HepG2 (cell line): Measurements from ENCODE around the gene CHL1.

Source experiments
- SP4 ChIP-seq: sonication (generic); formaldehyde crosslinking; IDR thresholded peaks from 2 replicates; pipeline ENCODE4 v1.8.1; 2023; ENCODE audit warnings: mild to moderate bottlenecking, missing genetic modification reagents
- ZNF558 ChIP-seq: sonication (generic); formaldehyde crosslinking; IDR thresholded peaks from 2 replicates; pipeline ENCODE4 v1.9.0; 2022; ENCODE audit warnings: mild to moderate bottlenecking, missing genetic modification reagents, borderline replicate concordance

- TF ChIP-seq ZNF558 (CRISPR knock-in tag) (no peak), SP4 (no peak)
Measured at GRCh38 chr3:249587-250262, 53.2 kb downstream of the CHL1 start.
